Colonic mucosa (tissue), 4 donors: ENCODE measurements around the gene MEGF6. TPM values are rescaled to one million over a fixed set of nuclear protein-coding genes. Genes with fewer than 3 reads are reported as not detected.

Experiments used
- DNase-seq: peaks from one replicate; pipeline ENCODE4 v3.0.0-alpha.2; 2020
- H3K27ac ChIP-seq: fragments of 200-600 bp; one replicate; pipeline ENCODE4 v1.8.0; 2021
- H3K27me3 ChIP-seq: fragments of 200-600 bp; one replicate; pipeline ENCODE4 v1.8.0; 2021
- H3K36me3 ChIP-seq: fragments of 200-600 bp; one replicate; pipeline ENCODE4 v1.8.0; 2021
- H3K4me1 ChIP-seq: fragments of 200-600 bp; one replicate; pipeline ENCODE4 v1.8.0; 2021; ENCODE audit warnings: mild to moderate bottlenecking
- H3K4me3 ChIP-seq: fragments of 200-600 bp; one replicate; pipeline ENCODE4 v1.8.0; 2021
- H3K9ac ChIP-seq, 2 donors: one replicate each; pipeline ENCODE4 v1.7.0; 2013; ENCODE audit warnings: control low read depth in 2 of 2, low read depth in 2 of 2, low read length in 2 of 2
- H3K9me3 ChIP-seq: fragments of 200-600 bp; one replicate; pipeline ENCODE4 v1.8.0; 2021
- CTCF ChIP-seq: fragments of 200-600 bp; IDR thresholded peaks from one replicate; pipeline ENCODE4 v1.8.0; 2022; ENCODE audit warnings: antibody characterized with exemption, mild to moderate bottlenecking
- intact Hi-C: fragments of 100-400 bp; cut with DNase I; formaldehyde crosslinking; loops from one replicate; pipeline ENCODE4 v1.14.1; 2022
- total RNA-seq, 2 donors: library from RNA; stranded (reverse); fragmentation: NEBNext Ultra II Directional in 1 of 2; extraction: Animal tissue kit (Norgen Biotek cat#: 25700) in 1 of 2; gene quantifications; one replicate each; pipeline ENCODE4 v1.2.1, GENCODE V29; 2021
- donor health status: healthy.
- donor health status: DM: no; HTN: no; CAD: no.
- donor health status: DM: no; HTN: no; CAD: no.

Gene MEGF6
- total RNA-seq, 2 donors from 2014 or later: 5.2 to 6.4 TPM

GRCh38 chr1:3443807-3444206, 167.5 kb downstream of the MEGF6 start:
- Histone ChIP-seq H3K9me3 (no peaks in the 10 kb centered on the region), H3K4me1 (no peaks in the 10 kb centered on the region), H3K27me3 (no peaks in the 10 kb centered on the region), H3K36me3 (no peaks in the 10 kb centered on the region), H3K27ac (no peak overlapping the region), H3K4me3 (no peak overlapping the region), H3K9ac (no peak overlapping the region)
- no peak for DNase-seq
- intact Hi-C loops: no loop called here
- no peak for TF ChIP-seq CTCF

- H3K27ac ChIP-seq: no peak overlapping the region
- intact Hi-C loops: no loop called here
- no peaks in the 10 kb centered on the region for H3K9me3 ChIP-seq
- no peak for DNase-seq
- no peak for TF ChIP-seq CTCF
- no peak overlapping the region for H3K4me3 ChIP-seq
- no peak overlapping the region for H3K9ac ChIP-seq
- no peaks in the 10 kb centered on the region for H3K4me1 ChIP-seq
- no peaks in the 10 kb centered on the region for H3K27me3 ChIP-seq
- H3K36me3 ChIP-seq: no peaks in the 10 kb centered on the region
Measured at GRCh38 chr1:3442901-3443300, 168.4 kb downstream of the MEGF6 start.

- TF ChIP-seq CTCF: no peak
- intact Hi-C loops: no loop called here
- no peak for DNase-seq
- no peak overlapping the region for H3K9ac ChIP-seq
- H3K4me3 ChIP-seq: no peak overlapping the region
- H3K9me3 ChIP-seq: no peaks in the 10 kb centered on the region
- no peaks in the 10 kb centered on the region for H3K27me3 ChIP-seq
- H3K27ac ChIP-seq: no peak overlapping the region
- H3K4me1 ChIP-seq: no peaks in the 10 kb centered on the region
- H3K36me3 ChIP-seq: no peaks in the 10 kb centered on the region
Measured at GRCh38 chr1:3442331-3442730, 169.0 kb downstream of the MEGF6 start.

GRCh38 chr1:3441880-3442279, 169.4 kb downstream of the MEGF6 start:
- DNase-seq: no peak
- intact Hi-C loops: no loop called here
- no peaks in the 10 kb centered on the region for H3K27me3 ChIP-seq
- no peaks in the 10 kb centered on the region for H3K36me3 ChIP-seq
- H3K9ac ChIP-seq: no peak overlapping the region
- no peaks in the 10 kb centered on the region for H3K9me3 ChIP-seq
- no peaks in the 10 kb centered on the region for H3K4me1 ChIP-seq
- TF ChIP-seq CTCF: no peak
- no peak overlapping the region for H3K4me3 ChIP-seq
- no peak overlapping the region for H3K27ac ChIP-seq

- Histone ChIP-seq H3K36me3 (no peaks in the 10 kb centered on the region), H3K4me3 (no peak overlapping the region), H3K27me3 (no peaks in the 10 kb centered on the region), H3K9me3 (no peaks in the 10 kb centered on the region), H3K4me1 (no peaks in the 10 kb centered on the region), H3K9ac (no peak overlapping the region), H3K27ac (no peak overlapping the region)
- DNase-seq: no peak
- no peak for TF ChIP-seq CTCF
- intact Hi-C loops: no loop called here
Measured at GRCh38 chr1:3441410-3441847, 169.9 kb downstream of the MEGF6 start.
